K562 (cell line): ENCODE data around the gene AP3S2. TPM values are rescaled to one million over a fixed set of nuclear protein-coding genes. Genes with fewer than 3 reads are reported as not detected.
"Not testable (repeated sequence)": the region's sequence is repeated elsewhere in the genome, so short reads cannot be mapped to it uniquely, and the experiment has no call there.

Experiments
- ATAC-seq: fragments of 200-7000 bp; cut with Tn5 transposase; 3 replicates; pipeline ENCODE4 v1.9.1; 2020; ENCODE audit warnings: moderate library complexity
- BruUV-seq: library from RNA; stranded (reverse); fragments of 400-500 nt; replicated peaks from 2 replicates; lab custom pipeline; 2021; lab: Mats Ljungman, UMichigan
- CTCF ChIA-PET: fragments of 300-600 bp; formaldehyde crosslinking; extraction: SDS; loops from one replicate; lab custom pipeline; 2021; ENCODE audit warnings: low intra/inter-chr PET ratio; lab: Yijun Ruan, JAX
- POLR2A ChIA-PET: fragments of 300-600, 350-650 bp; sonication (Branson Sonifier 250); formaldehyde crosslinking; extraction: SDS; loops from one replicate; lab custom pipeline; 2021; ENCODE audit warnings: antibody characterized with exemption, inconsistent platforms; lab: Yijun Ruan, JAX
- DNase-seq, 4 experiments: peaks; one replicate each; pipeline versions ENCODE4 v3.0.0 to v3.0.0-alpha.2; 2011 to 2018; ENCODE audit warnings: low spot score in 3 of 4, mixed read lengths in 3 of 4; ENCODE audit errors: extremely low read depth in 1 of 4
- FAIRE-seq: peaks from 2 replicates; lab custom pipeline; 2011; peaks lifted over from hg19 to GRCh38; lab: Jason Lieb, UNC
- H2AFZ ChIP-seq: 2 replicates; pipeline ENCODE4 v1.6.0; 2011; ENCODE audit warnings: low read depth, low read length, control low read depth, inconsistent platforms
- H3K27ac ChIP-seq: fragments of 200-600 bp; 3 replicates; pipeline ENCODE4 v1.8.0; 2011; ENCODE audit warnings: low read depth, mild to moderate bottlenecking, control low read depth, inconsistent platforms, low read length, moderate library complexity, mixed read lengths; ENCODE audit errors: extremely low read depth
- H3K27me3 ChIP-seq, 2 experiments: fragments of 300-600 bp in 1 of 2; 2 replicates in 1 of 2; 3 replicates in 1 of 2; pipeline versions ENCODE4 v1.6.0 to v1.8.0; 2011; ENCODE audit warnings: inconsistent platforms in 2 of 2, low read length in 2 of 2, mild to moderate bottlenecking in 1 of 2, mixed read lengths in 1 of 2, moderate library complexity in 1 of 2; ENCODE audit not compliant: control insufficient read depth in 2 of 2, insufficient read depth in 2 of 2
- H3K36me3 ChIP-seq: fragments of 300-600 bp; 3 replicates; pipeline ENCODE4 v1.8.0; 2011; ENCODE audit warnings: mild to moderate bottlenecking, low read length, inconsistent platforms; ENCODE audit not compliant: control insufficient read depth, insufficient read depth
- H3K4me1 ChIP-seq, 2 experiments: fragments of 200-600 bp in 1 of 2; replicated peaks in 1 of 2; 2 replicates in 1 of 2; 3 replicates in 1 of 2; pipeline versions ENCODE4 v1.5.1 to v1.8.0; 2011; ENCODE audit warnings: inconsistent platforms in 2 of 2, low read length in 2 of 2, mild to moderate bottlenecking in 1 of 2, mixed read lengths in 1 of 2, moderate library complexity in 1 of 2; ENCODE audit not compliant: control insufficient read depth in 2 of 2, insufficient read depth in 2 of 2
- H3K4me2 ChIP-seq: 2 replicates; pipeline ENCODE4 v1.6.1; 2011; ENCODE audit warnings: low read length, control low read depth, inconsistent platforms, mixed read lengths; ENCODE audit not compliant: insufficient read depth
- H3K4me3 ChIP-seq: fragments of 200-600 bp; sonication (generic), shearing (Covaris generic); 2 replicates; pipeline ENCODE4 v1.5.1; 2016; ENCODE audit warnings: control low read depth, inconsistent platforms
- H3K79me2 ChIP-seq: fragments of 200-600 bp; 3 replicates; pipeline ENCODE4 v1.8.0; 2011; ENCODE audit warnings: low read length, inconsistent platforms; ENCODE audit not compliant: control insufficient read depth, insufficient read depth
- H3K9ac ChIP-seq, 2 experiments: 2 replicates each; pipeline versions ENCODE4 v1.6.0 to v1.6.1; 2011; ENCODE audit warnings: low read depth in 2 of 2, low read length in 2 of 2, control low read depth in 1 of 2, inconsistent platforms in 1 of 2, mild to moderate bottlenecking in 1 of 2, mixed read lengths in 1 of 2; ENCODE audit not compliant: insufficient read depth in 1 of 2
- H3K9me1 ChIP-seq: one replicate; pipeline ENCODE4 v1.6.0; 2011; ENCODE audit warnings: inconsistent platforms, mild to moderate bottlenecking, low read length, moderate library complexity; ENCODE audit not compliant: control insufficient read depth, insufficient read depth
- H3K9me3 ChIP-seq: replicated peaks from 2 replicates; pipeline ENCODE4 v1.5.1; 2011; ENCODE audit warnings: low read depth, low read length, inconsistent platforms; ENCODE audit not compliant: control insufficient read depth, insufficient read depth
- H4K20me1 ChIP-seq: replicated peaks from 2 replicates; pipeline ENCODE4 v1.6.1; 2011; ENCODE audit warnings: low read length, inconsistent platforms, mixed read lengths; ENCODE audit not compliant: control insufficient read depth, insufficient read depth
- EWSR1 ChIP-seq: fragments of 450-650 bp; IDR thresholded peaks from 2 replicates; pipeline ENCODE4 v1.6.1; 2018; ENCODE audit warnings: borderline replicate concordance, mild to moderate bottlenecking, low read depth, moderate library complexity; ENCODE audit not compliant: partially characterized antibody
- HDAC2 ChIP-seq: fragments of 450-650 bp; IDR thresholded peaks from 2 replicates; pipeline ENCODE4 v1.6.1; 2016; ENCODE audit warnings: mild to moderate bottlenecking
- HLTF ChIP-seq: fragments of 450-650 bp; IDR thresholded peaks from 2 replicates; pipeline ENCODE4 v1.6.1; 2016
- HNRNPH1 ChIP-seq: fragments of 200-400 bp; formaldehyde crosslinking; optimal IDR thresholded peaks from 2 replicates; pipeline ENCODE3; 2017; ENCODE audit warnings: low read depth, mild to moderate bottlenecking, low read length, moderate library complexity
- MAFG ChIP-seq: fragments of 450-650 bp; conservative IDR thresholded peaks from 2 replicates; pipeline ENCODE4 v1.6.1; 2016; ENCODE audit warnings: missing genetic modification characterization, missing compliant biosample characterization
- PRPF4 ChIP-seq: fragments of 200-400 bp; formaldehyde crosslinking; IDR thresholded peaks from one replicate; pipeline ENCODE4 v1.6.1; 2017; ENCODE audit warnings: low read length, low read depth, mild to moderate bottlenecking; ENCODE audit not compliant: insufficient read depth, poor library complexity, severe bottlenecking
- SREBF1 ChIP-seq: fragments of 150-350 bp; IDR thresholded peaks from 2 replicates; pipeline ENCODE4 v1.6.1; 2014; ENCODE audit warnings: antibody characterized with exemption, low read depth, low read length, borderline replicate concordance
- TAF9B ChIP-seq: fragments of 450-650 bp; IDR thresholded peaks from 2 replicates; pipeline ENCODE4 v1.6.1; 2018; ENCODE audit warnings: mild to moderate bottlenecking; ENCODE audit not compliant: partially characterized antibody
- TCF7 ChIP-seq: sonication (generic); IDR thresholded peaks from 2 replicates; pipeline ENCODE4 v1.6.1; 2016; ENCODE audit warnings: antibody characterized with exemption, borderline replicate concordance
- XRCC5 ChIP-seq: fragments of 200-400 bp; formaldehyde crosslinking; IDR thresholded peaks from 2 replicates; pipeline ENCODE4 v1.6.1; 2017; ENCODE audit warnings: low read depth, mild to moderate bottlenecking, low read length
- WGBS: fragments of 100-300 bp; shearing (Covaris generic); methylation state at CpG from one replicate; pipeline ENCODE4 v1.1.6; 2016; ENCODE audit warnings: low coverage, mixed read lengths; ENCODE audit not compliant: insufficient coverage; ENCODE audit errors: missing lambda C conversion rate; 5-methylcytosine and 5-hydroxymethylcytosine counted together
- in situ Hi-C: fragments of 300-500 bp; cut with MboI; formaldehyde crosslinking; loops from 4 replicates; pipeline ENCODE4 v1.15.0; 2018; ENCODE audit warnings: inconsistent platforms, mixed read lengths
- intact Hi-C: fragments of 100-400 bp; cut with micrococcal nuclease; formaldehyde crosslinking; loops from 2 replicates; pipeline ENCODE4 v1.14.2; 2022
- polyA plus RNA-seq, 8 experiments: library from polyadenylated mRNA; depleted of rRNA in 4 of 8; stranded (reverse) in 5 of 8; unstranded in 3 of 8; fragments of >200 nt; fragmentation: Nextera tagmentation in 2 of 8; fragmentation: Illumina TruSeq in 1 of 8; extraction: Ambion mirVana in 2 of 8; extraction: Trizol in 1 of 8; gene quantifications; 2 replicates each; pipeline versions ENCODE4 v1.2.1 to v1.2.3, GENCODE V29; 2011 to 2014; ENCODE audit warnings: inconsistent platforms in 1 of 8, missing spikeins in 1 of 8
- total RNA-seq, 7 experiments: library from RNA; depleted of rRNA in 6 of 7; stranded (reverse); fragments of >200 nt in 6 of 7; fragmentation: Illumina TruSeq in 2 of 7; extraction: Trizol in 2 of 7; gene quantifications; 2 replicates each; pipeline versions ENCODE4 v1.2.1 to v1.2.3, GENCODE V29; 2011 to 2021; ENCODE audit warnings: low replicate concordance in 1 of 7
- TF ChIP-seq, protein P1 (sequence below): fragments of 450-650 bp; formaldehyde crosslinking; IDR thresholded peaks from 2 replicates; pipeline ENCODE4 v1.4.0; 2022; ENCODE audit warnings: missing genetic modification characterization
- TF ChIP-seq, protein P2 (sequence below): fragments of 450-650 bp; IDR thresholded peaks from 2 replicates; pipeline ENCODE4 v1.6.1; 2016

Gene AP3S2
- total and polyA plus RNA-seq, 9 of the 15 experiments (the other 6 are each of a cell fraction or from before 2014, with no cell fraction given), result 16.4 to 54.1 (median 37.4) TPM

DNA sequence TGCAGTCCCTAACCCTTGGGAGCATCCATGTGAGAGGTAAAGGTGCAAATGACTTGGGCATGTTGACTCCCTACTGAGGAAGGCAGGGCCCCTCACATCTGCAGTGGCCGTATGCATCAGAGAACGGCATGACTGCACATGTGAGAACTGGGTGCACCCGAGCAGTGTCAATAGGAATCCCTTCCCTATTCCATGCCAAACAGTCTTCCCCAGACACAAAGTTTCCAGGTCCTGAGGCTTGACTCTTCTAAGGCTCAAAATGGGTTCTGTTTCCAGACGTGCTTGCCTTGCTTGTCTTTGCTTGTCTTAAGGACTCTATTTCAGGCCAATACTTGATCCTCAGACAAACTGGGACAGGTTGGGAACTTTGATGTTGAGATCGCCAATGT, 58.6 kb downstream of the AP3S2 start:
- Histone ChIP-seq H3K79me2 (no peaks in the 10 kb centered on the region), H3K9ac (no peak overlapping the region), H3K27ac (no peak overlapping the region), H3K27me3 (no peaks in the 10 kb centered on the region), H3K36me3 (peaks cover 55% of the 10 kb centered on the region; the same call in 2 of the 3 replicates), H3K4me2 (no peak overlapping the region), H3K9me1 (no peaks in the 10 kb centered on the region), H3K9me3 (no peaks in the 10 kb centered on the region), H4K20me1 (no peaks in the 10 kb centered on the region), H2AFZ (no peak overlapping the region), H3K4me1 (no peaks in the 10 kb centered on the region; a peak in 1 of 5 replicates), H3K4me3 (no peak overlapping the region)
- TF ChIP-seq XRCC5, result no peak
- no peak for TF ChIP-seq TCF7
- no peak for TF ChIP-seq HDAC2
- no peak for TF ChIP-seq EWSR1
- TF ChIP-seq PRPF4, result no peak
- TF ChIP-seq, protein P1, sequence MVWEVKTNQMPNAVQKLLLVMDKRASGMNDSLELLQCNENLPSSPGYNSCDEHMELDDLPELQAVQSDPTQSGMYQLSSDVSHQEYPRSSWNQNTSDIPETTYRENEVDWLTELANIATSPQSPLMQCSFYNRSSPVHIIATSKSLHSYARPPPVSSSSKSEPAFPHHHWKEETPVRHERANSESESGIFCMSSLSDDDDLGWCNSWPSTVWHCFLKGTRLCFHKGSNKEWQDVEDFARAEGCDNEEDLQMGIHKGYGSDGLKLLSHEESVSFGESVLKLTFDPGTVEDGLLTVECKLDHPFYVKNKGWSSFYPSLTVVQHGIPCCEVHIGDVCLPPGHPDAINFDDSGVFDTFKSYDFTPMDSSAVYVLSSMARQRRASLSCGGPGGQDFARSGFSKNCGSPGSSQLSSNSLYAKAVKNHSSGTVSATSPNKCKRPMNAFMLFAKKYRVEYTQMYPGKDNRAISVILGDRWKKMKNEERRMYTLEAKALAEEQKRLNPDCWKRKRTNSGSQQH (CRISPR knock-in tag), result no peak
- no peak for TF ChIP-seq HLTF
- TF ChIP-seq, protein P2, sequence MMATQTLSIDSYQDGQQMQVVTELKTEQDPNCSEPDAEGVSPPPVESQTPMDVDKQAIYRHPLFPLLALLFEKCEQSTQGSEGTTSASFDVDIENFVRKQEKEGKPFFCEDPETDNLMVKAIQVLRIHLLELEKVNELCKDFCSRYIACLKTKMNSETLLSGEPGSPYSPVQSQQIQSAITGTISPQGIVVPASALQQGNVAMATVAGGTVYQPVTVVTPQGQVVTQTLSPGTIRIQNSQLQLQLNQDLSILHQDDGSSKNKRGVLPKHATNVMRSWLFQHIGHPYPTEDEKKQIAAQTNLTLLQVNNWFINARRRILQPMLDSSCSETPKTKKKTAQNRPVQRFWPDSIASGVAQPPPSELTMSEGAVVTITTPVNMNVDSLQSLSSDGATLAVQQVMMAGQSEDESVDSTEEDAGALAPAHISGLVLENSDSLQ, result no peak
- TF ChIP-seq TAF9B, result no peak
- TF ChIP-seq HNRNPH1, result no peak
- TF ChIP-seq SREBF1, result no peak
- TF ChIP-seq MAFG (tag), result no peak
- ATAC-seq, result no peak
- 91% methylated on average over 5 of the region's 5 CpGs for whole genome bisulfite sequencing
- no TSS peak for BruUV-seq
- no peak for DNase-seq
- intact Hi-C loops (no loop called here), in situ Hi-C loops (no loop called here)
- ChIA-PET POLR2A (no interaction called here), CTCF (no interaction called here)
- FAIRE-seq, result no peak

DNA sequence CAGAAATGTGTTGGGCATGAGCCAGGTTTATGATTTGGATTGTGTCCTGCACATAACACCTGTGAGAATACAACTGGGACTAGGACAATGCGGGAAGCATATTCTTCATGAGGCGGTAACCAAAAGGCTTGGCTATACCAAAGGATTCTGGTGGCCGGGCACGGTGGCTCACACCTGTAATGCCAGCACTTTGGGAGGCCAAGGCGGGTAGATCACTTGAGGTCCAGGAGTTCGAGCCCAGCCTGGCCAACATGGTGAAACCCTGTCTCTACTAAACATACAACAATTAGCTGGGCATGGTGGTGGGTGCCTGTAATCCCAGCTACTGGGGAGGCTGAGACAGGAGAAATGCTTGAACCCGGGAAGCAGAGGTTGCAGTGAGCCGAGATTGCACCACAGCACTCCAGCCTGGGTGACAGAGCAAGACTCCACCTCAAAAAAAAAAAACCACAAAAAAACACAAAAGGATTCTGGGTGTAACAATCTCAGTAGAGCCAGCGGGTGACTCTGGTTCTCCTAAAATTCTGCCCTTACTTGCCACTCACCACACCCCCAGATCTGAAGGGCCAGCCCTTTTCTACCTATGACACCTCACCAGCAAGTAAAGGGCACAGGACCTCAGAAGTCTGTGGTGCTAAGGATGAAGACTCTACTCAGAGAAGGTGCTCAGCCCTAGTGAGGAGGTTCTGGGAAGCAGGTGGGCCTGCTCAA, 59.2 kb downstream of the AP3S2 start:
- 92% methylated on average over 8 of the region's 9 CpGs for WGBS

More for the DNA sequence above, 59.2 kb downstream of the AP3S2 start:
- H4K20me1 ChIP-seq, H3K27ac ChIP-seq, intact Hi-C loops, FAIRE-seq, H3K4me1 ChIP-seq, H3K79me2 ChIP-seq, CTCF ChIA-PET, H2AFZ ChIP-seq, ATAC-seq, DNase-seq, H3K9me1 ChIP-seq, H3K27me3 ChIP-seq, H3K4me3 ChIP-seq, H3K9ac ChIP-seq, in situ Hi-C loops, POLR2A ChIA-PET, H3K9me3 ChIP-seq, H3K4me2 ChIP-seq: not testable (repeated sequence)
- TSS peak; percentile 43 for BruUV-seq
- H3K36me3 ChIP-seq, result peaks cover 50% of the 10 kb centered on the region; the same call in 2 of the 3 replicates
